Choroid plexus epithelial cell (primary cell): ENCODE measurements around the gene PRKAA1.

ENCODE experiments used
- DNase-seq: peaks from one replicate; pipeline ENCODE4 v3.0.0-alpha.2; 2010; ENCODE audit warnings: low read depth
- H3K4me3 ChIP-seq: 2 replicates; pipeline ENCODE4 v1.5.1; 2011; ENCODE audit warnings: low read depth, mild to moderate bottlenecking, control low read depth, low read length, moderate library complexity
- CTCF ChIP-seq: conservative IDR thresholded peaks from 2 replicates; pipeline ENCODE4 v1.5.1; 2011; ENCODE audit warnings: low read depth, mild to moderate bottlenecking, control low read depth, inconsistent platforms, low read length, moderate library complexity

The PRKAA1 gene

GRCh38 chr5:40823459-40823858 lies 25.3 kb upstream of the PRKAA1 start:
- no peak for DNase-seq
- no peak overlapping the region for H3K4me3 ChIP-seq
- no peak for TF ChIP-seq CTCF

- no peak for DNase-seq
- no peak for TF ChIP-seq CTCF
- H3K4me3 ChIP-seq = no peak overlapping the region
Observed at GRCh38 chr5:40813698-40814281, 15.6 kb upstream of the PRKAA1 start.

- H3K4me3 ChIP-seq = no peak overlapping the region
- TF ChIP-seq CTCF = no peak
- DNase-seq = no peak
Observed at GRCh38 chr5:40812125-40812524, 14.0 kb upstream of the PRKAA1 start.

- H3K4me3 ChIP-seq = no peak overlapping the region
- DNase-seq = no peak
- TF ChIP-seq CTCF = no peak
Observed at GRCh38 chr5:40801771-40802562, 3.8 kb upstream of the PRKAA1 start.

GRCh38 chr5:40799258-40799657 lies 1.1 kb upstream of the PRKAA1 start:
- peak overlapping the region; percentile 94 for H3K4me3 ChIP-seq
- no peak for TF ChIP-seq CTCF
- DNase-seq = peak; percentile 29

- H3K4me3 ChIP-seq = peak overlapping the region; percentile 94
- DNase-seq = no peak
- peak; percentile 43 for TF ChIP-seq CTCF
Observed at GRCh38 chr5:40798801-40799210, 632 bp upstream of the PRKAA1 start.
